GM12891 (cell line): ENCODE data around the gene LPIN2.
"Not testable (repeated sequence)": the region's sequence is repeated elsewhere in the genome, so short reads cannot be mapped to it uniquely, and the experiment has no call there.

Experiments used
- PAX5 ChIP-seq: IDR thresholded peaks from 2 replicates; pipeline ENCODE4 v1.6.1; 2011; ENCODE audit warnings: low read length, moderate library complexity, mild to moderate bottlenecking; ENCODE audit not compliant: insufficient read depth, severe bottlenecking
- POLR2A ChIP-seq: IDR thresholded peaks from 2 replicates; pipeline ENCODE4 v1.6.1; 2011; ENCODE audit warnings: low read depth, low read length, control low read depth
- POLR2AphosphoS5 ChIP-seq: IDR thresholded peaks from 2 replicates; pipeline ENCODE4 v1.6.1; 2011; ENCODE audit warnings: low read depth, low read length, control low read depth
- SPI1 ChIP-seq: IDR thresholded peaks from 2 replicates; pipeline ENCODE4 v1.6.1; 2011; ENCODE audit warnings: low read depth, low read length, control low read depth
- TAF1 ChIP-seq: IDR thresholded peaks from 2 replicates; pipeline ENCODE4 v1.6.1; 2011; ENCODE audit warnings: low read depth, low read length, control low read depth

- not testable (repeated sequence) for TF ChIP-seq POLR2A, POLR2AphosphoS5, TAF1, PAX5, SPI1
Observed at GRCh38 chr18:3028115-3028514, 15.2 kb upstream of the LPIN2 start.
